ENCODE data around the gene AP1B1. TPM values are rescaled to one million over a fixed set of nuclear protein-coding genes. Genes with fewer than 3 reads are reported as not detected.

The AP1B1 gene
- total RNA-seq, 1 donor from 2014 or later, result 42.0 TPM

DNA sequence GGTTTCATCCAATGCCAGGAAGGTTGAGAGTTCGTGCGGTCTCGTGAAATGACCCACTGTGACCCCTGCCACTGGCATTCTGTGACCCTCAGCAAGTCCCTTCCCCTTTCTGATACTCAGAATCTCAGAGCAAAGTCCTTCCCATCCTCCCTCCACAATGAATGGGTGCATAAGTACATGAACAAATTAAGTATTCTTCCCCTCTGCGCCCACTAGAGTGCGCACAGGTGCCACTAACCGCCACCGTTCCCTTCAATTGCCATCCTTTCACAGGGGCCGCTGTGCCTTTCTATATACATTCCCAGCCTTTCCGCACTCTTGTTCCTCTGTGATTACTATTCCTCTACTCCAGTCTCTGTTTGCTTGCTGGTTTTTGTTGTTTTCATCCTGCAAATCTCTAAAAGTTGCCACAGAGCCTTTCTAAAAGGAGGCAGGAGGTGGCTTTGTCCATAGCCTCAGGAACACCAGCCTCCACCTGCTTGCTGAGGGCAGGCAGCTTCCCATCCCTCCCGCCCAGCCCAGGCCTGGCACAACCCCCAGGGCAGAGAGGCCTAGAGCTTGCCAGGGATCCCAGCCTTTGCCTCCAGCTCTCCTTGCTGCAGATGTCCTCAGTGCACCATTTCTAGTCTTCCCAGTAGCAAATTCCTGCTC lies 6.7 kb upstream of the AP1B1 start:
- Mint-ChIP-seq H3K27me3 (ENCODE audit: unreplicated experiment) (peaks cover 17% of the 10 kb centered on the region), H3K9me3 (ENCODE audit: unreplicated experiment) (no peaks in the 10 kb centered on the region), H3K27ac (ENCODE audit: unreplicated experiment) (no peak overlapping the region), H3K4me1 (ENCODE audit: unreplicated experiment) (no peaks in the 10 kb centered on the region), H3K4me3 (ENCODE audit: unreplicated experiment) (no peak overlapping the region), H3K36me3 (ENCODE audit: unreplicated experiment) (no peaks in the 10 kb centered on the region)
- DNase-seq (ENCODE audit: extremely low spot score, unreplicated experiment), result no peak
- peak; percentile 89 for TF ChIP-seq CTCF (IDR thresholded peaks at IDR 0.05)

DNA sequence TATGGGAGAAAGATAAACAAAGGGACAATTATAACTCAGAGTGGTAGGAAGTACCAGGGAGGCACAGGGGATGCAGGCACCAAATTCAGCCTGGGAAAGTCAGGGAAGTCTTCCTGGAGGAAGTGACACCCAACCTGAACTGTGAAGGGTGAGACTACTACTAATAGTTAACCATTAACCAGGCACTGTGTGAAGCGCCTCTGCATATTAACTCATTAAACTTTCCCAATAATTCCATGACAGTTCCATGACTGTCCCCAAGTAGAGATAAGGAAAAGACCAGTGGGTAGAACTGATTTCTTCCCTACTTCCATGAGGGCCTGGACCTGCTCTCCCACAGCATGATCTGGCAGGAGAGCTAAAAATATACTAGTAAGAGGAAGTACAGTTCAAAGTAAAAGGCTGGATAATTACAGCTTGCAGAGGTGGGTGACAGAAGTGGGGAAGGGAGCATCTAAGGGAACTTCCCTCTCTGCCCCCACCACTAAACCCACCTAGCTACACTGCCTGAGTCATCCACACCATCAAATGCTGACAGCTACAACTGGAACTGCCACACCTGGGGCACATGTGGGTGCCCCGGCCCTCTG lies 4.7 kb upstream of the AP1B1 start:
- Mint-ChIP-seq H3K36me3 (ENCODE audit: unreplicated experiment) (no peaks in the 10 kb centered on the region), H3K4me1 (ENCODE audit: unreplicated experiment) (peaks cover 7% of the 10 kb centered on the region), H3K27ac (ENCODE audit: unreplicated experiment) (no peak overlapping the region)

GRCh38 chr22:29391546-29391945 lies 3.2 kb upstream of the AP1B1 start:
- no peaks in the 10 kb centered on the region for H3K27me3 Mint-ChIP-seq (ENCODE audit: unreplicated experiment)
- H3K27ac Mint-ChIP-seq (ENCODE audit: unreplicated experiment), result no peak overlapping the region
- H3K4me1 Mint-ChIP-seq (ENCODE audit: unreplicated experiment), result peaks cover 18% of the 10 kb centered on the region
- DNase-seq (ENCODE audit: extremely low spot score, unreplicated experiment), result no peak
- H3K36me3 Mint-ChIP-seq (ENCODE audit: unreplicated experiment), result no peaks in the 10 kb centered on the region
- TF ChIP-seq CTCF (IDR thresholded peaks at IDR 0.05), result no peak
- H3K9me3 Mint-ChIP-seq (ENCODE audit: unreplicated experiment), result no peaks in the 10 kb centered on the region
- no peak overlapping the region for H3K4me3 Mint-ChIP-seq (ENCODE audit: unreplicated experiment)

More for the DNA sequence above, 4.7 kb upstream of the AP1B1 start:
- TF ChIP-seq CTCF (IDR thresholded peaks at IDR 0.05), result no peak
- Mint-ChIP-seq H3K9me3 (ENCODE audit: unreplicated experiment) (no peaks in the 10 kb centered on the region), H3K27me3 (ENCODE audit: unreplicated experiment) (peaks cover under 1% of the 10 kb centered on the region), H3K4me3 (ENCODE audit: unreplicated experiment) (no peak overlapping the region)
- no peak for DNase-seq (ENCODE audit: extremely low spot score, unreplicated experiment)

GRCh38 chr22:29390270-29390669 lies 1.9 kb upstream of the AP1B1 start:
- Mint-ChIP-seq H3K9me3 (ENCODE audit: unreplicated experiment) (no peaks in the 10 kb centered on the region), H3K27me3 (ENCODE audit: unreplicated experiment) (no peaks in the 10 kb centered on the region)
- no peak for TF ChIP-seq CTCF (IDR thresholded peaks at IDR 0.05)

GRCh38 chr22:29388759-29389090 lies 355 bp upstream of the AP1B1 start:
- H3K4me3 Mint-ChIP-seq (ENCODE audit: unreplicated experiment), result peak overlapping the region; percentile 86
- no peaks in the 10 kb centered on the region for H3K27me3 Mint-ChIP-seq (ENCODE audit: unreplicated experiment)
- no peak for TF ChIP-seq CTCF (IDR thresholded peaks at IDR 0.05)
- DNase-seq (ENCODE audit: extremely low spot score, unreplicated experiment), result no peak
- H3K9me3 Mint-ChIP-seq (ENCODE audit: unreplicated experiment), result no peaks in the 10 kb centered on the region
- H3K4me1 Mint-ChIP-seq (ENCODE audit: unreplicated experiment), result peaks cover 22% of the 10 kb centered on the region
- H3K27ac Mint-ChIP-seq (ENCODE audit: unreplicated experiment), result peak overlapping the region; percentile 69
- H3K36me3 Mint-ChIP-seq (ENCODE audit: unreplicated experiment), result no peaks in the 10 kb centered on the region

More at GRCh38 chr22:29390270-29390669, 1.9 kb upstream of the AP1B1 start:
- Mint-ChIP-seq H3K27ac (ENCODE audit: unreplicated experiment) (no peak overlapping the region), H3K36me3 (ENCODE audit: unreplicated experiment) (no peaks in the 10 kb centered on the region), H3K4me3 (ENCODE audit: unreplicated experiment) (no peak overlapping the region), H3K4me1 (ENCODE audit: unreplicated experiment) (peaks cover 22% of the 10 kb centered on the region)
- DNase-seq (ENCODE audit: extremely low spot score, unreplicated experiment), result no peak
